ENCODE data around the gene ABCA7. TPM values are rescaled to one million over a fixed set of nuclear protein-coding genes. Genes with fewer than 3 reads are reported as not detected.
A peak's percentile ranks its signal among the peaks of the same experiment; 100 is the strongest.

The ABCA7 gene
- total RNA-seq, 4 donors from 2014 or later = 6.0 to 20.0 (median 15.0) TPM

DNA sequence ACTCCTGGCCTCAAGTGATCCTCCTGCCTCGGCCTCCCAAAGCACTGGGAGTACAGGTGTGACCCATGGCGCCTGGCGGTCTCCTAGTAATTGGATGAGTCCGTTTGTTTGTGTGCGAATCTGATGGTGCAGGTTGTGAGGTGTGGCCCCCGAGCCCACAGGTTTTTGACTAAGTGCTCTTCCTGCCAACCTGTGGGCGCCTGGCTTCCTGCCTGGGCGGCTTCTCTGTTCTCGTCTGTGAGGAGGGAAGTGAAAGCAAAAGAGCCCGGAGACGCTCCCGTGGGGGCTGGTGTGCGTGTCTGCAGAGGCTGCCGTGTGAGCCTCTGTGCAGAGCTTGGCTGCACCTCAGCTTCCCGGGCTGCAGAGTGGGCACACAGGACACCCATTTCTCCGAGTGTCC, 37.0 kb downstream of the ABCA7 start:
- H3K4me3 ChIP-seq = no peak overlapping the region
- intact Hi-C loops (cut with DNase I; ENCODE audit: low total_unique reads) = no loop called here
- DNase-seq = peak in 1 of 2 donors; percentile 50
- peaks cover 5 to 17% (median 14%) of the 10 kb centered on the region in 3 donors for H3K27me3 ChIP-seq
- no peak for TF ChIP-seq CTCF (IDR thresholded peaks at IDR 0.05 in 4 of 5, conservative IDR thresholded peaks at IDR 0.05 in 1 of 5)
- no peak for TF ChIP-seq POLR2A (IDR thresholded peaks at IDR 0.05)
- in situ Hi-C loops (cut with MboI; ENCODE audit: low sequenced_read_pairs in 4 of 4) = no loop called here
- no peak for ATAC-seq
- H3K27ac ChIP-seq = no peak overlapping the region
- no peaks in the 10 kb centered on the region for H3K9me3 ChIP-seq
- no peaks in the 10 kb centered on the region for H3K4me1 ChIP-seq
- H3K36me3 ChIP-seq = no peaks in the 10 kb centered on the region

DNA sequence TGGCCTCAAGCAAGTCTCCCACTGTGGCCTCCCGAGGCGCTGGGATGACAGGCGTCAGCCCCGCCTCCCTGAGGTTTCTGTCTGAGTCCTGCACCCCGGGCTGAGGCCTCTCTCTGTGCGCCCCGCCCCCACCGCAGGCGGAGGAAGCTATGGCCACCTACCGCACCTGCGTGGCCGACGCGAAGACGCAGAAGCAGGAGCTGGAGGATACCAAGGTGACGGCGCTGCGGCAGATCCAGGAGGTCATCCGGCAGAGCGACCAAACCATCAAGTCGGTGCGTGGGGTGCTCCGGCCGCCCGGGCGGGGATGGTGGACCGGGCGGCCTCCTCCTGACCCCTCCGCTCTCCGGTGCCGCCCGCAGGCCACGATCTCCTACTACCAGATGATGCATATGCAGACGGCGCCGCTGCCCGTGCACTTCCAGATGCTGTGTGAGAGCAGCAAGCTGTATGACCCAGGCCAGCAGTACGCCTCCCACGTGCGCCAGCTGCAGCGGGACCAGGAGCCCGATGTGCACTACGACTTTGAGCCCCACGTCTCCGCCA, 39.7 kb downstream of the ABCA7 start:
- ATAC-seq (no peak), DNase-seq (no peak)
- in situ Hi-C loops (cut with MboI; ENCODE audit: low sequenced_read_pairs in 4 of 4) (no loop called here), intact Hi-C loops (cut with DNase I; ENCODE audit: low total_unique reads) (no loop called here)
- no peak for TF ChIP-seq CTCF (IDR thresholded peaks at IDR 0.05 in 4 of 5, conservative IDR thresholded peaks at IDR 0.05 in 1 of 5)
- no peak for TF ChIP-seq POLR2A (IDR thresholded peaks at IDR 0.05)
- peaks cover 3 to 17% (median 10%) of the 10 kb centered on the region in 3 donors for H3K27me3 ChIP-seq
- H3K36me3 ChIP-seq = no peaks in the 10 kb centered on the region
- no peaks in the 10 kb centered on the region for H3K9me3 ChIP-seq
- H3K4me1 ChIP-seq = no peaks in the 10 kb centered on the region
- H3K4me3 ChIP-seq = no peak overlapping the region
- H3K27ac ChIP-seq = no peak overlapping the region

GRCh38 chr19:1080360-1081161, 40.7 kb downstream of the ABCA7 start:
- intact Hi-C loops (cut with DNase I; ENCODE audit: low total_unique reads) = no loop called here
- no peaks in the 10 kb centered on the region for H3K4me1 ChIP-seq
- DNase-seq (no peak), ATAC-seq (no peak)
- no peaks in the 10 kb centered on the region for H3K36me3 ChIP-seq
- peaks cover 5 to 17% (median 10%) of the 10 kb centered on the region in 3 donors for H3K27me3 ChIP-seq
- no peak overlapping the region for H3K27ac ChIP-seq
- no peak for TF ChIP-seq CTCF (IDR thresholded peaks at IDR 0.05 in 4 of 5, conservative IDR thresholded peaks at IDR 0.05 in 1 of 5)
- no peak for TF ChIP-seq POLR2A (IDR thresholded peaks at IDR 0.05)
- H3K9me3 ChIP-seq = no peaks in the 10 kb centered on the region
- no peak overlapping the region for H3K4me3 ChIP-seq
- in situ Hi-C loops (cut with MboI; ENCODE audit: low sequenced_read_pairs in 4 of 4) = no loop called here

- Histone ChIP-seq H3K27ac (no peak overlapping the region), H3K4me3 (no peak overlapping the region), H3K27me3 (peaks cover 5 to 17% (median 10%) of the 10 kb centered on the region in 3 donors), H3K36me3 (no peaks in the 10 kb centered on the region), H3K9me3 (no peaks in the 10 kb centered on the region), H3K4me1 (no peaks in the 10 kb centered on the region)
- DNase-seq (no peak), ATAC-seq (peak in 1 of 2 donors; percentile 10)
- intact Hi-C loops (cut with DNase I; ENCODE audit: low total_unique reads) (no loop called here), in situ Hi-C loops (cut with MboI; ENCODE audit: low sequenced_read_pairs in 4 of 4) (no loop called here)
- no peak for TF ChIP-seq CTCF (IDR thresholded peaks at IDR 0.05 in 4 of 5, conservative IDR thresholded peaks at IDR 0.05 in 1 of 5)
- no peak for TF ChIP-seq POLR2A (IDR thresholded peaks at IDR 0.05)
These were observed 41.6 kb downstream of the ABCA7 start for GRCh38 chr19:1081301-1082164.
